UCSD-AML1 (cell line): ENCODE results near the gene ITPK1.

Experiments
- DNase-seq: peaks from one replicate; lab custom pipeline; 2025; ENCODE audit not compliant: unreplicated experiment; lab: John Stamatoyannopoulos, UW

Gene ITPK1

GRCh38 chr14:92994131-92994676 is 121.5 kb downstream of the ITPK1 start:
- no peak for DNase-seq

GRCh38 chr14:92993302-92993701 is 122.4 kb downstream of the ITPK1 start:
- DNase-seq, result no peak

DNA sequence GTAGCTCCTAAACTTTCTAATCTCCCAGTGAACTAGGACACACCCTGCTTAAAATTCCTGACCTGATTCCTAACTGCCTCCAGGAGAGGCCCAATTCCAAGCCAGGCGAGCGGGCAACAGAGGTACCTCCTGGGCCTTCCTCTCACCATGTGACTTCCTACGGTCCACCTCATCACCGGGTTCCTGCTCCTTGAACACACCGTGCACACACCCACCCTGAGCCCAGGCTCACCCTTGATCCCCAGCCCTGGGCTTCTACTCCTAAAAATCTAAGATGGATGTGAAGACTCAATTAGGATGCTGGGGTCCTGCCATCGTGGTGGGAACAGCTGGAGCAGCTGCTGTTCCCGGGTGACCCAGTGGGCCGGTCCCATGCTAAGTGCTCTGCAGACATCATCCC is 124.2 kb downstream of the ITPK1 start:
- DNase-seq, result no peak

DNA sequence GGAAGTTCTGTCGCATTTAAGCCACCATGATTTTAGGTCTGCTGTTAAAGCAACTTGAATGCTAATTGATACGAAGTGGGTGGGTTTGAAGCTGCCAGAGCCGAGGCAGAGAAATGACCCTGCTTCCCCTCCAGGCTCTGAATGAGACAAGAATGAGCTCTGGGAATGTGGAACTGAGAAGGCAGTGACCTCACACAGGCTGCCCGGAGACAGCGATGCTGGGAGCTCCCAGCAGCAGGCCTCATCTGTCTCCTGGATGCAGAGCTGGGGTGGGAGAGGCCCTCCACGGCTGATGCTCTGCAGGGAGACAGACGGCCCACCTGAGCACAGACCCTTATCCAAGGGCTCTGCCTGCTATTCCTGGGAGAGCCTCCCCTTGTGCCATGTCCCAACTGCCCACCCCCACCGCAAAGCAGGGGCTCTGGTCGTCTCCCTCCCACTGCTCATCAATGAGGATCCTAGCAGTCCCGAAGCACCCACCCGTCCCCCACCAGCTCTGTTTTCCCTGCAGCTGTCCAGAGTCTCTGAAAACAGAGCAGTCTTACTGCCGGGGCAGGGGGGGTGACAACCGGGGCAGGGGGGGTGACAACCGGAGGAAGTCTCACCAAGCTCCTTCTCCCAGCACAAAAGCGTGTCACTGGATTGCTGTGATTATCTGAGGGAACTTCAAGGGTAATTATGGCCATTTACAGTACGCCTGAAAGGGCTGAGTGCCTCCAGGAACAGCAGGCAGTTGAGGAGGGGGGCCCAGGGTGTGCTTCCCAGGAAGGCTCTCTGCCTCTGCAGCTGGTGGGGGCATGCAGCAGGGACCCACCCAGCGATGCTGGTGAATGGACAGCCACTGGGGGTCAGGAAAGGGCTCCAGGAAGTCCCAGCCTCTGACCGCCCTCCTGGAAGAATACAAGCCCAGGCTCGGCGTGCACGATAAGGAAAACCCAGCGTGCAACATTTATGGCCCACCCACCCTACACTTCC is 125.0 kb downstream of the ITPK1 start:
- no peak for DNase-seq

DNA sequence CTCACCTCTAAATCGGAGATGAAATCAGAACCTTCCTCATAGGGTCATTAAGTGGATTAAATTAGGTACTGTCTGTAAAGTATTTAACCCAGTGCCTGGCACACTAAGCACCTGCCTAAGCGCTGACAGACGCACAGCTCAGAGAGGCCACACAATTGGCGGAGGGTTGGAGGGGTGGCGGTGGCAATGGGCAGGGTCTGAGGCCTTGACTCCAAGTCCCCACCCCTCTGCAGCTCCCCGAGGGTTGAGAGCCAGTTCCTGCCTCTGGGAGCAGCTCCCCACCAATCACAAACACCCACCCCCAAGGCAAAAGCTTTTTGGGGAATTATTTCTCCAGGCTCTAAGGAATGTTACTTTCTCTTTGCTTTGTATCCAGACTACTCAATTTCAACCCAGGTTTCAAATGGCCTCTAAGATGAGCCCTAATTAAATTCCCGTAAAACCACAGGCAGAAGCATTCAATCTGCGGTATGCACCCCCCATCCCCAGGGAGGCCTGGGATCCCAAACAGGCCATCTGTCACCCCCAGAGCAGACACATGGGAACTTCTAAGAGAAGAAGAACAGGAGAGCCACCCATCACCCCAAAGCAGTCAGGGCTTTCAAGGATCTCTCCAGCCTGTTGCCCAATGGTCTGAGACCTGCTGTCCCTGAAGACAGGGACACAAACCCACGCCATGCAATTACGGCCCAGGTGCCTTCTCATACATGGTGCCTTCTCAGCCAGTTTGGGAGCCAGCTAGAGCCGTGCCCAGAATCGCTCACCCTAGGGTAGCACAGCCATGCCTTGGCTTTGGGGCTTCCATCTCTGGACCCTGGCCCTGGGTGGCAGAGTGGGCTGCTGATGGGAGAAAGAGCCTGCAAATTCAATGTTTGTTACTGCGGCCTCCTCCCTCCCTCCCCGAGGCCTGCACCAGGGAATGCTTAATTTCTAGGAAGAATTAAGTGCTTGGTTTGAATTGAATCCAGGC is 126.7 kb downstream of the ITPK1 start:
- no peak for DNase-seq

DNA sequence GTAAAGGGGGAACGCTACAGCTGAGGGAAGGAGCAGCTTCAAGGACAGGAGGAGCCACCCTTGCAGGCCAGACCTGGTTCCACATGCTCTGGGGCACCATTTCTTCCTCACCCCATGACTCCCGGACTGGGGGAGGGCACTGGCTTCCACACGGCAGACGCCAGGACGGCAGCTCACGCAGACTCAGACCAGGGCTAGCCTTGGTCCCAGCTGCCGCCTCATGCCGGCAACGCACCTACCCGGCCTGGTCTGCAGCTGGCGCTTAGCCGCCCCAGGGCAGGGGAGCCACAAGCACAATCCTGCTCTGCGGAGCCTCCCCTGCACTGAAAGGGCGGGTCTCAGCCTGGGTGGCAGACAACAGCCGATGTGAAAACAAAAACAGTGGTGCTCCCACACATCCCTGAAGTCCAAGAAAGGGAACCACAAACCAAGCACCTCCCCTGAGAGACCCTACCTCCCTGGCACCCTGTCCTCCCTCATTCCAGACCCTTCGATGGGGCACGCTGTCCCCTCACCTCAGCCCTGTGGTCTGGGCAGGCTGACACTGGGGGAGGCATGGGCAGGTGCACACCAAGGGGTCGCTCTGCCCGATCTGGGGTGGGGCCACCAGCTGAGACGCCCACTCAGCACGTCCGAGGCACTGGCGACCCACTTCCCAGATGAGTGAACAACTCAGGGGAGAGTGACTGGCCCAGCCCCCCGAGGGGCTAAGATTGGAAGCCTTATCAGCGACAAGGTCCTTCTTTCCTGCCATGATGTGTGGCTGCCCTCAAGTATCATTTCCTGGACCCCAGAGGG is 127.8 kb downstream of the ITPK1 start:
- DNase-seq, result no peak

- DNase-seq, result no peak
Observed at GRCh38 chr14:92987148-92987570, 128.6 kb downstream of the ITPK1 start.

DNA sequence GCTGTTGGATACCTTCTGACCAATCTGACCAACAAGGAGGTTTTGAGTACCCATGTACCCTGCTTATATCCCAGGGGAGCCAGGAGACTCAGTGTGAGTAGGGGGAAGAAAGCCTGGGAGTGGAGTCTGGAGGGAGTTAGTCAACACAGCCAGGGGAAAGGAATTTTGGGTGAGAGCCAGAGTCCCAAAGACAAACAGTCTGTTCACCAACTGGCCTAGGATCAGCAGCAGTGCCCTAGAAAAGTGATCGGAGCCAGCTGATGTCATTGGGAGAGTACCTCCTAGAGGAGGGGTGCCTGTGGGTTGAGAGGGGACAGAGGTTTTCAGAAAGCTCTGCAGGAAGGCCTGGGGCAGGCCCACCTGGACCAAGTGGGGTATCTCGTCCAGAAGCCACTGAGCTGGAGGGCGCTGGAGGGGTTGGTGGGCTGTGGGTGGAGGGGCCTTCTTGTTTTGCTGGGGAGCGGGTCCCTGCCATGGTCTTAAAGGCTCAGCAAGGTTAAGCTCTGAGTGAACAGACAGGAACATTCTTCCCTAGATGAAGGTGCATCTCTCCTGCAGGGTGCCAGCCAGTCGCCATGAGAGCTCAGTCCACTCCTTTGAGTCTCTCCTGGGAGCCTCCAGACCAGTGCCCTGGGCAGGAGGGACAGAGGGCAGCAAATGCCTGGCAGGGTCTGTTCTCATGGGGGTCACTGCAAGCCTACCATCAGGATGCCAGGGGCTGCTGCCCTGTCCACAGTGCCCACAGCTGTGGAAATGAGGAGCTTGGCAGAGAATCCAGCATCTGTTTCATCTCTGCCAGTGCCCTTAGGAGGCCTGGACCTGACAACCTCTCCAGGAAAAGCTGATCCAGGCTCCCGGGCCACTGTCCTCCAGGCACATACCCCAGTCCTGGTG is 129.2 kb downstream of the ITPK1 start:
- no peak for DNase-seq

DNA sequence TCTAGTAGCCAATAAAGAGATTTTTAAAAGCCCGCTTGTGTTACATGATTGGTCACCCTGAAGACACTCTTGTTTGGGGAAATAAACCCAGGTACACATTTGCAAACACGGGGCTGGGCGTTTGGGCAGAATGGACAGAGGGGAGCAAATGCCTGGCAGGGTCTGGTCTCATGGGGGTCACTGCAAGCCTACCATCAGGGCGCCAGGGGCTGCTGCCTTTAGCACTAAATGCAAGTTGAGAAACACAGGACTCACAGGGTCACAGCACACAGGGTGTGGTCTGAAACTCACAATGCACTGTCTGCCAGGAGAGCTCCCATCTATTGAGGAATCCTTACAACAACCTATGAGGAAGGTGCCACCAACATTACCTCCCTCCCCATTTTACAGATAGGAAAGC is 130.2 kb downstream of the ITPK1 start:
- no peak for DNase-seq

DNA sequence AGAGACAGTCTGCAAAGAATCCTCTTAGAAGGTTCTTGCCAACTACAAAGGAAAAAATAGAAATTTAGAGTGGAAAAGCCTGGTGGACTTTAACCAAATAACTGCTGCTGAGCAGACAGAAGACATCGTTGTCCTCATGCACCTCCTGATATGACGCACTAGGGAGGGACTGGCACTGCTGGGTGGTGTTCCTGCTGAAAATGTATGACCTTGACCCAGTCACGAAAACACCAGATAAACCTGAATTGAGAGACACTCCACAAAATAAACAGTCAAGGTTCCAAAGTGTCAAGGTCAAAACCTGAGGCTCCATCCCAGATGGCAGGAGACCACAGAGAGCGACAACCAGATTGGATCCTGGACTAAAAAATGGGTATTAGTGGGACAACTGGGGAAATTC is 130.8 kb downstream of the ITPK1 start:
- DNase-seq, result no peak

DNA sequence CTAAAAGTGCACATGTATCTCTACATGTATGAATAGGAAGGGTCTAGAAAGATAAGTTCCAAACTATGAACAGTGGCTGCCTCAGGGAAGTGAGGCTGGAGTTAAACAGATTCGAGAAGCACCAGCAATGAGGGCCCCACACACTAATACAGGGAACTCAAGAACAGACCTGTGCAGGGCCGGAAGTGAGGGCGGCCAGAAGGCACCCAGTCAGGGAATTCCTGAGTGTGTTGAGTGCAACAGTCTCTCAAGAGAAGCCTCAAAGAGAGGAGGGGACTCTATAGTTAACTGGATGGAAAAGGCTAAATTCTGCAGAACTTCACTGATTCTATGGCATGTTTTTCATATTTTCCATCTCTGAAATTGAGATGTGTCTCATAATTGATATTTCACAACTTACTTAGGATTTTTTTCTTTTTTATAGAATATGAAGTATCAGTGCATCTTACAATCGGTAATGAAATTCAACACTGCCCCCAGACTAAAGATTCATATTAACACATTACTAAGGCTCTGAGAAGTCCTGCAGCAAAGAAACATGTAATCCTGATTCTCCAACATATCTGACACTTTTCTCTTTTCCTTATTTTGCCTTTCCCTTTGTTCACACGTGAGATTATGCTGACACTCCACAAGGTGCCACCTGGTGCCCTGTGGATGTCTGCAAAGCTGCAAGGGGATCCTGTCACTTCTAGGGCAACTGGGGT is 131.5 kb downstream of the ITPK1 start:
- peak; percentile 25 for DNase-seq

DNA sequence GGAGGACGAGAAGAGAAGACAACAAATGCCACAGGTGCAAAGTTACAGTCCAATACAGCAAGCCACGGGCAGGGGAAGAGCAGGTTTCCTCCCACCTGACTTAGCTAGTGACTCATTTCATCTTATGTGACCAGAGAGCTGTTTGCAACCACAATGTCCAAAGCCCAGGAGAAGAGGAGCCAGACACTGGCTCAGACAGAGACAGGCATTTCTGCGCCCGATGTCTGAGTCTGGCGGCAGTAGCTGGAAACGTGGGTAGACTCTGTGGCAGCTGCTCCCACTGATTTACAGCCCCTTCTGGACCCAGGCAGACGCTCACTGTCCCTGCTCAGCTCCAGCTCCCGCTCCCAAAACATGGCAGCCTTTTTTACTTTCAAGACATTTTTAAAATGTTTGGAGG is 132.8 kb downstream of the ITPK1 start:
- no peak for DNase-seq

GRCh38 chr14:92981726-92982125 is 134.0 kb downstream of the ITPK1 start:
- DNase-seq, result no peak

DNA sequence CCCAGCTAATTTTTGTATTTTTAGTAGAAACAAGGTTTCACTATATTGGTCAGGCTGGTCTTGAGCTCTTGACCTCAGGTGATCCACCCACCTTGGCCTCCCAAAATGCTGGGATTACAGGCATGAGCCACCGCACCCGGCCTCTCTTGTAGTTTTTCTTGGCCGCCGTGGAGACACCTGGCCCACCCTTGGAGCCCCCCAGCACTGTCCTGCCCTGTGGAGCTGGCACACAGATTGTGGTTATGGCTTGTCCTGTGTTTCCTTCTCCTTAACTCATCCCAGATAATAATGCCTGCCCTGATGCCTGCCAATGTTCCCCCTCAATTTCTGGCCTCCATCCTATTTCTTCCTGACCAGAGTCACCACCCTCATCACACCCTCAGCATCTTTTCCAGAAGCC is 134.9 kb downstream of the ITPK1 start:
- DNase-seq, result no peak

- no peak for DNase-seq
Observed at GRCh38 chr14:92978229-92979021, 137.3 kb downstream of the ITPK1 start.

- DNase-seq, result no peak
Observed at GRCh38 chr14:92976268-92976667, 139.5 kb downstream of the ITPK1 start.

GRCh38 chr14:92974541-92975345 is 141.0 kb downstream of the ITPK1 start:
- DNase-seq, result no peak
